Activated CD8-positive, alpha-beta memory T cell treated with anti-CD3 and anti-CD28 coated beads, Interleukin-2, amount 50 U/mL, for 24 hours (primary cell): Measurements from ENCODE around the gene LRRC8A.

ENCODE experiments used
- DNase-seq: peaks from one replicate; pipeline ENCODE4 v3.0.0-alpha.2; 2020; ENCODE audit errors: extremely low read depth

LRRC8A gene

GRCh38 chr9:128901822-128902221 lies 19.9 kb downstream of the LRRC8A start:
- no peak for DNase-seq

GRCh38 chr9:128902351-128903078 lies 20.6 kb downstream of the LRRC8A start:
- DNase-seq, result peak; percentile 70

GRCh38 chr9:128903079-128903461 lies 21.1 kb downstream of the LRRC8A start:
- no peak for DNase-seq

GRCh38 chr9:128903871-128904620 lies 22.1 kb downstream of the LRRC8A start:
- DNase-seq, result no peak

- no peak for DNase-seq
Measured at GRCh38 chr9:128905964-128906363, 24.0 kb downstream of the LRRC8A start.

- DNase-seq, result no peak
Measured at GRCh38 chr9:128906741-128907140, 24.8 kb downstream of the LRRC8A start.

- no peak for DNase-seq
Measured at GRCh38 chr9:128908372-128908771, 26.4 kb downstream of the LRRC8A start.

GRCh38 chr9:128909859-128910258 lies 27.9 kb downstream of the LRRC8A start:
- no peak for DNase-seq

GRCh38 chr9:128910906-128911305 lies 29.0 kb downstream of the LRRC8A start:
- DNase-seq, result no peak

GRCh38 chr9:128911529-128912035 lies 29.6 kb downstream of the LRRC8A start:
- DNase-seq, result no peak

GRCh38 chr9:128912270-128912853 lies 30.4 kb downstream of the LRRC8A start:
- no peak for DNase-seq

GRCh38 chr9:128913048-128913900 lies 31.3 kb downstream of the LRRC8A start:
- DNase-seq, result no peak

- no peak for DNase-seq
Measured at GRCh38 chr9:128913995-128914772, 32.3 kb downstream of the LRRC8A start.

GRCh38 chr9:128916204-128916603 lies 34.3 kb downstream of the LRRC8A start:
- DNase-seq, result no peak

GRCh38 chr9:128916745-128917144 lies 34.8 kb downstream of the LRRC8A start:
- no peak for DNase-seq

- DNase-seq, result no peak
Measured at GRCh38 chr9:128917151-128917849, 35.4 kb downstream of the LRRC8A start.

GRCh38 chr9:128918921-128919320 lies 37.0 kb downstream of the LRRC8A start:
- no peak for DNase-seq

GRCh38 chr9:128919402-128920089 lies 37.6 kb downstream of the LRRC8A start:
- no peak for DNase-seq

GRCh38 chr9:128920381-128921058 lies 38.6 kb downstream of the LRRC8A start, which contains the start of gene PHYHD1:
TSS of gene PHYHD1 (plus strand) at chr9:128920982. CDS start at chr9:128922324, 1,342 bp downstream.
- no peak for DNase-seq
